ENCODE results near the gene CST9. TPM values are rescaled to one million over a fixed set of nuclear protein-coding genes. Genes with fewer than 3 reads are reported as not detected.

The CST9 gene
- polyA plus RNA-seq, 3 donors: not detected

DNA sequence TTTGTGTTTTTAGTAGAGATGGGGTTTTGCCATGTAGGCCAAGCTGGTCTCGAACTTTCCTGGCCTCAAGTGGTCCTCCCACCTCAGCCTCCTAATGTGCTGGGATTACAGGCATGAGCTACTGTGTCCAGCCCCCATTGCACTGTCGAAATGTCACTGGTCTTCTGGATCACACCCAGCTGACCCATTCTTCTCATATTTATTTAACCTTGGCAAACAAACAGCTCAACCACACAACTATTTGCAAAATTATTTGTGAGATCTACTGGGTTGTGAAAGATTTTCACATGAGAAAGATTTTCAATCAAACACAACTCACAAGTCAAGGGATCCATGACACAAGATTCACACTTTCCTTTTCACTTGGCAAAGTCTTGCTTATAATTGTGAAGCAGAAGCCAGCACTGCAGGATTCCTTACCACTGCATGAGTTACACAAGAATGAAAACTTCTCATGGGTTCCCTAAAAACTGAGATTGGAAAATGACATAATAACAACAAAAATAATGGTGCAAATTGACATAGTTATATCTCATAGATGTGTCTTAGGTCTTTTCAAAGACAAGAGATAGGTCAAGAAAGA is 35.4 kb downstream of the CST9 start:
- H3K27ac ChIP-seq (ENCODE audit: low read depth, low read length): no peak overlapping the region
- 63 to 77% (median 75%) methylated on average over 2 of the region's 2 CpGs for WGBS, 3 donors

- WGBS, 3 donors: 46 to 91% (median 89%) methylated on average over 1 of the region's 1 CpG
- no peak overlapping the region for H3K27ac ChIP-seq (ENCODE audit: low read depth, low read length)
Measured at GRCh38 chr20:23569570-23569969, 36.1 kb downstream of the CST9 start.

DNA sequence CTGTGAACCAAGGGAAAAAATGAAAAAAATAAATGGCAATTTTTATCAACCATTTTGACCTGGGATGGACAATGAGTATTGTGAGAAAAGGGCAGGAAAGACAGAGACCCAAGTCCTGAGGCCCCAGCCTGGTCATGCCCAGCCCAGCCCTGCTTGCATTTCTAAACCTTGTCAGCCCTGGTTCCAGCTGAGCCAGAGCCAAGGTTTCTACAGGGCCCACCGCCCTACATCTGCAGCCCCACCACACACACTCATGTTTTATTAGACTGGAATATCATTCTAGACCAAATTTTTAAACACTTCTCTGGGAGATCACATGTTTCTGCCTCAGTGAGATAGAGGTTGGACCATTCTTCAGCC is 36.8 kb downstream of the CST9 start:
- 88 to 100% (median 89%) methylated on average over 1 of the region's 1 CpG for WGBS, 3 donors
- H3K27ac ChIP-seq (ENCODE audit: low read depth, low read length): no peak overlapping the region

DNA sequence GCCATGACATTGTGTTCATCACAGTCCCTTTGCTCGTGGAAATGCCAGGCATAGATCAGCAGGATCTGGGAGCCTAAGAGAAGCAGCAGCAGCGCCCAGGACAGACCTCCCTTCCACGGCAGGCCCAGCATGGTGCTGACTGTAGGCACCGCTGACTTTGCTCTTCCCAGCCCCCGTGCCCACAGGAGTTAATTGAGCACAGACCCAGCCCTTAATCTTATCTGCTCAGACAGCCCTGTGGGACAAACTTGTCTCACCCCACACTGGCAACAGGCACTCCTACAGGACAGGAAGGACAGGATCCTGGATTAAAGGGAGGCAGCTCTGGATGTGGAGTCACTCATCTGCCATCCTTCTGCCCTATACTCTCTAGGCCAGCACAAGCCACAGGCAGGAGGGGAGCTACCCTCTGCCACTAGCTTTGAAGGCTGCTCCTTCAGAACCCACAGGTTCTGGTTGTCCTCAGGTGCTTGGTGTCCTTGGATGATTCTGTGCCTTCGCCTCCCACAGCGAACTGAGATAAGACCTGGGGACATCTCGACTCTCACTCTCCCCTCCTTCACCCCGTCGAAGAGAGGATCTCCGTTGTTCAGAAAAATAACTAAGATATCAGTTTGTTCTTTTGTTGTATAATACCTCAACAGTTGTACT is 37.3 kb downstream of the CST9 start, which contains the start of gene CST9L:
Gene CST9L, minus strand, starts transcription at position 165 of the 651 bp plus-strand sequence. Its CDS starts 34 bp downstream, at position 131.
- H3K27ac ChIP-seq (ENCODE audit: low read depth, low read length): no peak within 1 kb of the TSS
- WGBS, 3 donors: 51 to 82% (median 81%) methylated on average over 11 of the region's 11 CpGs

DNA sequence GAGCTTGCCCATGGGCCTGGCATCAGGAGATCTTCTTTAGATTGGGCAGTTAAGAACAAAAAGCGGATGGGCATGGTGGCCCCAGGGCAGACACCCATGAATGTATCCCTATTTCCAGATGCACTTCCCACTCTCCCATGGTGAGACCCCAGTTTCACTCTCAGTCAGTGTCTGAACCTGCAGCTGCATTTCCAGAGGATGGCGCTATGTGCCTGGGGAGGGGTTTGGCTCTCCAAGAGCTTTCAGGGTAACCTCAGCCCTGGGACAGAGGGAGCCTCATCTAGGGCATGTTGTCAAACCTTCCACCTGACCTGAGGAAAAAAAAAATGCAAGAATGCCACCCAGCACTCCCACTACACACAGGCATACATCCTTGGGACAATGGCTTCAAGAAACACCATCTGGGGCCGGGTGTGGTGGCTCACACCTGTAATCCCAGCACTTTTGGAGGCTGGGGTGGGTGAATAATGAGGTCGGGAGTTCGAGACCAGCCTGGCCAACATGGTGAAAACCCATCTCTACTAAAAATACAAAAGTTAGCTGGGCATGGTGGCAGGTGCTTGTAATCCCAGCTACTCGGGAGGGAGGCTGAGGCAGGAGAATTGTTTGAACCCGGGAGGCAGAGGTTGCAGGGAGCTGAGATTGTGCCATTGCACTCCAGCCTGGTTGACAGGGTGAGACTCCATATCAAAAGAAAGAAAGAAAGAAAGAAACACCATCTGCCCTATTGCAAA is 39.4 kb downstream of the CST9 start:
- WGBS, 3 donors: 63 to 80% (median 78%) methylated on average over 7 of the region's 7 CpGs

GRCh38 chr20:23565503-23566045 is 40.1 kb downstream of the CST9 start:
- 77 to 92% (median 90%) methylated on average over 2 of the region's 2 CpGs for WGBS, 3 donors
- no peak overlapping the region for H3K27ac ChIP-seq (ENCODE audit: low read depth, low read length)

More for the DNA sequence above, 39.4 kb downstream of the CST9 start:
- no peak overlapping the region for H3K27ac ChIP-seq (ENCODE audit: low read depth, low read length)

DNA sequence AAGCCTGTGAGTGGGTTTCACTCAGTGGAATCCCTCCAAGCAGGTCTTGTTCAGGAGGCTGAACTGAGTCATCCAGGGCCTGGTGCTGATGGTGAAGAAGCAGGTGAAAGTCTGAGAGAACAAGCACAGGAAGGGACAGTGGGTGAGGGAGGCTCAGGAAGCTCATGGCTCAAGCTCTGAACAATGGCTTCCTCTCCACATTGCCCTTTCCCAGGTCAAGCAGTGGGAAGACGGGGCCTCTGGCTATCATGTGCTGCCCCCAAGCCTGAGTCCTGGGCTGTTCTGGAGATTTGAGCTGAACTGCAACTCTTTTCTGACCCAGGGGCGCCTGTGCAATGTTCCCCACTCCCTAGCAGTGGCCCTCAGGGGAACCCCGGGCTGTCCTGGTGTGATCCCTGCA is 40.8 kb downstream of the CST9 start:
- 46 to 69% (median 58%) methylated on average over 3 of the region's 3 CpGs for WGBS, 3 donors
- H3K27ac ChIP-seq (ENCODE audit: low read depth, low read length): no peak overlapping the region

DNA sequence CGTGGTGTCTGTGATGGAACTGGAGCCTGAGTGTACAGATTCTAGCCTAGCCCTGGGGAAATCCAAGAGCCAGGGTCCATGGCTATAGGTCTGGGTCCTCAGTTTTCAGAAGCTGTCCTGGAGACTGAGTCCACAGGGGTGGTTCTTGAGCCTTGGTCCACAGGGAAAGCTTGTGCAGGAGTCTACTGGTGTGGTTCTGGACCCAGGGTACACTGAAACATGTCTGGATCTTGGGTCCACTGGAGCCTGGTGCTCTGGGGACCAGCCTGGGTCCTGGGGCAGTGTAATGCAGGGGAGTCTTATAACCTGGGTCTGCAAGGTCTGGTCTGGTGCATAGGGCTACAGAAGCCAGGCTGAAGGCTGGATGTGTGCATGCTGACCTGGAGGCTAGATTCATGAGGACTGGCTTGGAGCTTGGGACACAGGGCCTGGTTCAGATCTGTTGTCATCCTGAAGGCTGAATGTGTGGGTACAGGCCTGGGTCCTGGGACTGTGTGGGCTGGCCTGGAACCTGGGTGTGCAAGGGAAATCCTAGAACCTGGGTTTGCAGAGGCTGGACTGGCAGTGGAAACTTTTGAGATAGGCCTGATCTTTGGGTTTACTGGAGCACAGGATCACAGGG is 42.9 kb downstream of the CST9 start:
- WGBS, 3 donors: 50 to 83% (median 83%) methylated on average over 1 of the region's 1 CpG
- H3K27ac ChIP-seq (ENCODE audit: low read depth, low read length): no peak overlapping the region

DNA sequence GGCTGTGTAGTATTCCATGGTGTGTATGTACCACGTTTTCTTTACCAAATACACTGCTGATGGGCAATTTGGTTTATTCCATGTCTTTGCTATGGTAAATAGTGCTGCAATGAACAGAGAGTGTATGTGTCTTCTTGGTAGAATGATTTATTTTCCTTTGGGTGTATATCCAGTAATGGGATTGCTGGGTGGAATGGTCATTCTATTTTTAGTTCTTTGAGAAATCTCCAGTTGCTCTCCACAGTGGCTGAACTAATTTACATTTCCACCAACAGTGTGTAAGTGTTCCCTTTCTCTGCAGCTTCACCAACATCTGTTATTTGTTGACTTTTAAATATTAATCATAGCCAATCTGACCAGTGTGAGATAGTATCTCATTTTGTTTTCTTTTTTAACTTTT is 51.3 kb downstream of the CST9 start:
- no peak overlapping the region for H3K27ac ChIP-seq (ENCODE audit: low read depth, low read length)
- 49 to 62% (median 57%) methylated on average over 1 of the region's 1 CpG for WGBS, 3 donors

Other genes with a start within 250 kb of the CST9 start
- 10 to 100 TPM in 1 of 3 donors, 1 to 10 TPM in 2; 4.8 to 29.1 (median 7.0) TPM for gene GZF1, start 243.7 kb downstream of the CST9 start, polyA plus RNA-seq
- gene NAPB, start 184.4 kb downstream of the CST9 start, polyA plus RNA-seq: 1 to 10 TPM; 2.6 to 7.6 (median 3.8) TPM
- not detected for gene CSTL1, start 166.2 kb downstream of the CST9 start, polyA plus RNA-seq
- not detected for gene CST11, start 153.0 kb downstream of the CST9 start, polyA plus RNA-seq
- gene CST8, start 114.8 kb downstream of the CST9 start, polyA plus RNA-seq: not detected
- not detected for gene CST9L, start 37.4 kb downstream of the CST9 start, polyA plus RNA-seq
- gene CST3, start 32.0 kb upstream of the CST9 start, polyA plus RNA-seq: 1,000 to 10,000 TPM in 1 of 3 donors, 100 to 1,000 TPM in 2; 316 to 1,352 (median 886) TPM
- not detected for gene CST4, start 83.1 kb upstream of the CST9 start, polyA plus RNA-seq
- not detected for gene CST1, start 145.0 kb upstream of the CST9 start, polyA plus RNA-seq
- 1 to 10 TPM in 1 of 3 donors, not detected in 2; 2.2 TPM for gene CST2, start 220.8 kb upstream of the CST9 start, polyA plus RNA-seq